NCI-H526 treated with DMSO at 0.1 percent for 48 hours (cell line): ENCODE data around the gene CSNK2A2.

Experiments used
- DNase-seq: peaks from one replicate; lab custom pipeline; 2025; lab: John Stamatoyannopoulos, UW

Gene CSNK2A2

GRCh38 chr16:58138852-58139251, 59.1 kb downstream of the CSNK2A2 start:
- no peak for DNase-seq

- no peak for DNase-seq
Measured at GRCh38 chr16:58137581-58137980, 60.3 kb downstream of the CSNK2A2 start.

DNA sequence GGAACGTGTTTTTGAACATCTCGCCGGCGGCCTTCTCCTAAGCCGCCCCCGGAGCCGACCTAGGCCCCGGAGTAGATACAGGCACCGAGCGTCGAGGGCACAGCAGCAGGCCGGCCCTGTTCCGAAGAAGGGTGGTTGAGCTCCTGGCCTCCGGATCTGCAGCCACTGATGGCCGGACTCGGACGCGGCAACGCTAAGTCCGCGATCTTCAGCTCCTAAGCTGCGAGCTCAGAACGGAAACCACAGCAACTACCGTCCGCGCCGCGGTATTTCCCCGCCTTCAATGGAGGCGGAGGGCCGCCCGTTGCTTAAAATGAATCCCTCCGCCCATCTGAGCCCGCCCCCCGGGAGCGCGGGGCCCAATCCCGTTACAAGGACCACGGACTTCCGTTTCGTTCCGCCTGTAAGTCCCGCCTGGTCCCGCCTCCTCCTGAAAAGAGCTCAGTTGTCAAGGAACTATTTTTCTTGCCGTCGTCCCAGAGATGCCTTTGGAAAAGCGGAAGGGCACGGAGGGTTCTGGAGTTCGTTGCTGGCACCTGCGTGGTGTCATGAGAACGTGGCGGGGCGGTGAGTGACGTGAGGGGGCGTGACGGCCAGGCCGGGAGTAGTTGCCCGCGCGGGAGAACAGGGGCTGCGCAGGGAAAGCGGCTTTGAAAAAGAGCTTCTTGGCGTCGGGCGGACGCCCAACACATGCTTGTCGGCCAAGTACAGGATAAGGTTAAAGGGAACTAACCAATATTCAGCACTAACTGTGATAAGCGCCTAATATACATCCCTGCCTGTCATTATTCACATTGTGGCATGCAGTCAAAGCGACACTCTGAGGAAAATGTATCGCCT, 68.6 kb downstream of the CSNK2A2 start, which contains the start of gene CFAP20:
Gene CFAP20 (minus strand): TSS at position 285 of the 840 bp plus-strand sequence. CDS start 266 bp downstream, at position 19.
- DNase-seq = peak; percentile 97

GRCh38 chr16:58128711-58129096, 69.2 kb downstream of the CSNK2A2 start:
- DNase-seq = no peak

DNA sequence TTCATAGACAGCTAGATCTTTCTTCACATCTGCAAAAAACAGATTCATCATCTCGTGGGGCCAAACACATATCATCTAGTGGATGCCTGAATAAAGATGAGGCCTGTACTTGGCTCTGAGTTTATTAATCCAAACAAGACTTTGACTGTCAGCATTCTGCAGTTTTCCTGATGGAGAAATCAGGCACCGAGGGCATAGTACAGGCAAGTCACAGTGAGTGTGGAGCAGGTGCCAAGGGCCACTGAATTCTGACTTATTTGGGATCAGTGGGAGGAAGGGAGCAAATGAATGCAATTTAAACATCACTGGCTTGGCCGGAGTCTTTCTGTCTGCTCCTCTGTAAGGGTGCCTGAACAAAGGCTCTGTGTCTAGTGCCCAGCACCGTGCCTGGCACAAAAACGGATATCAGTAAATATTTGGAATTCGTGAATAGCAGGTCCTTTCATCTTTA, 69.7 kb downstream of the CSNK2A2 start:
- no peak for DNase-seq

DNA sequence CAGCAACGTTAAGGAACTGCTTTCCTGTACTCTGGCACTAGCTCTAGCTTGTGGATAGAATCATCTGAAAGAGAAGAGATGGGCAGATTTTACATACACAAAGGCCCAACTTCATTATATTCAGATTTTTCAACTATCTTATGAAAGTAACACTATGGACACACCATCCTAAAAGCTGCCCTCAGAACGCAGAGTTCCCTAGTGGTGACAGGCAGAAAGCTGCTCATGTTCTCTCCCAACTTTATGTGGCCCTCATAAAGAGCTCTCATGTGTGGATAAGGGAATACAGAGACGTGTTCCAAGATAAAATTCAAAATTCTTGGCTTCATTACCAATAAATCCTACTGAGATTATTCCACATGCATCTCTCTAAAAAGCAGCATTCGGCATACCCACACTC, 70.3 kb downstream of the CSNK2A2 start:
- no peak for DNase-seq

- DNase-seq = peak; percentile 3
Measured at GRCh38 chr16:58127033-58127556, 70.8 kb downstream of the CSNK2A2 start.

DNA sequence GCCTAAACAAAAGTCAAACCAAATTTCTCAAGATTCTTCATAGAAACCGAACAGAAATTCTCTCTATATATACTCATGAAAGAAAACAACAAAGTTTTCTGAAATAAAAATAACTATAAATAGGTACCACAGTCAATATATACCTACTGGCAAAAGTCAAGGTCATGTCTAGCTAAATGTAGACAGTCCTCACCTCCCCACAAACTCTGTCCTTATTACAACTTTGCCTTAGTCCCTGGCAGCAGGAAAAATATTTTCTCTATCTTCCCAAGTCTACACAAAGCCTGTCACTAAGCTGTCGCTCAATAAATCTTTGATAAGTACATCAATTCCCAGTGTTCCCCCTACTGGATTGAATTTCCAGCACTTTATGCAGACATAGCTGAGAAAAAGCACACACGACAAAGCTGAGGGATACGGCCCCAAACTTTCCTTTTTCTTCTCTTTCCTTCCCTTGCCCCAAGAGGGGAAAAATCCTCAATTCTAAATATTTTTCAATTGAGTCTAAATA, 71.4 kb downstream of the CSNK2A2 start:
- no peak for DNase-seq

GRCh38 chr16:58125781-58126335, 72.0 kb downstream of the CSNK2A2 start:
- DNase-seq = peak; percentile 17

GRCh38 chr16:58125041-58125440, 72.9 kb downstream of the CSNK2A2 start:
- DNase-seq = no peak

DNA sequence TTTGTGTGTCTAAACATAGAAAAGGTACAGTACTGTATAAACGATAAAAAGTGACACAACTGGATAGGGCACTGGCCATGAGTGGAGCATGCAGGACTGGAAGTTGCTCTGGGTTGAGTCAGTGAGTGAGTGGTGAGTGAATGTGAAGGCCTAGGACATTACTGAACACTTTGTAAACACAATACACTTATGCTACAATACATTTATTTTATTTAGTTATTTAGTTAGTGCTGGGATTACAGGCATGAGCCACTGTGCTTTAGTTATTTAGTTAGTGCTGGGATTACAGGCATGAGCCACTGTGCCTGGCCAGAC, 73.3 kb downstream of the CSNK2A2 start:
- DNase-seq = no peak

DNA sequence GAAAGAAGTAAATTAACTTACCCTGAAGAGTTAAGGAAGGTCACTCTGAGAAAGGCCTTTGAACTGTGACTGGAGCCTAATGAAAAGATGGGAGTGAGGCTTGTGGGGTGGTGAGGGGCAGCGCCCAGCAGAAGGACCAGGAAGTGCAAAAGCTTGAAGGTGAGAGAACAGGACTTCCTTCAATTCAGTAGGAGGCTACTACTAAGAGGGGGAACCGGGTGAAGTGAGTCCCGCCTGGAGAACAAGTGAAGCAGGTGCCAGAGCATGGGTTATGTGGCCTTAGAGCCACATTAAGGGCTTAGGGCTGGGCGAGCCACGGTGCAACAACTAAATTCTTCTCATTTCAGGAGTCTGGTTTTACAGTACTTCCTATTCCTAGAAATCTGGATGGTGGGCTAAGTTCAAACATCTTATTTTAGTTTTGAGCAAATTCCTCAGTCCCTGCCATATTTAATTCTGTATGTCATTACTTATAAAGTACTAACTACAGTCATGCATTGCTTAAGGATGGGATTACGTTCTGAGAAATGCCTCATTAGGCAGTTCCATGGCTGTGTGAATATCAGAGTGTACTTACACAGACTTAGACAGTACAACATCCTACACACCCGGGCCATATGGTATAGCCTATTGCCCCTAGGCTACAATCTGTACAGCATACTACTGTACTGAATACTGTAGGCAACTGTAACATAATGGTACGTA, 73.9 kb downstream of the CSNK2A2 start:
- DNase-seq = no peak

- no peak for DNase-seq
Measured at GRCh38 chr16:58121132-58121531, 76.8 kb downstream of the CSNK2A2 start.

- DNase-seq = no peak
Measured at GRCh38 chr16:58120234-58120633, 77.7 kb downstream of the CSNK2A2 start.

DNA sequence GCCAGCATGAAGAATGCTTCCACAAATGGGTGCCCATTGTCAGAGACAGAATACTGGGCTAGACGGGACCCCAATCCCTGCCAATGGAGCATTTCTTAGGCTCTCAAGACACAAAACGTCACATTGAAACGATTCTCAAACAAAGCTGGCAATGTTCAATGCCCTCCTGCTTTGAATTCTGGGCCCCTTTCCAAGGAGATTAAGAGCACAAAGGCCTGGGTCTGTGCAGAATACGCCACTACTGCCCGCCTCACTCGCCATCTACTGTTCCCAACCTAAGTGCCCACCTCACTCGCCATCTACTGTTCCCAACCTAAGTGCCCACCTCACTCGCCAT, 78.4 kb downstream of the CSNK2A2 start:
- no peak for DNase-seq

GRCh38 chr16:58118801-58119508, 79.0 kb downstream of the CSNK2A2 start:
- DNase-seq = no peak

DNA sequence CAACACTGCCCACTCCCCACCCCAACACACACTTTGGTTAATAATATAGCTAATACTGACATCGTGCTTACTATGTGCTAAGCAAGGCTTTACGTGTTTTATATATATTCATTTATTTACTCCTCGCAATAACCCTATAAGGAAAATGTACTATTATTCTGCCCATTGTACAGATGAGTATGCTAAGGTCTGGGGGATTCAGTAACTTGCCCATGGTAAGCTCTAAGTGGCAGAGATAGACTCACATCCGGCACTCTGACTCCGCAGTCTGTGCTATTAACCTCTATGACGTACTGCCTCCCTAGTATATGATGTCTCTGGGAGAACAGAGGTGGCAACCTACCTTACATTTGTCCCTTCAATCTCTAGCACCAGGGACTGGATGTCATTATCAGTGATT, 81.4 kb downstream of the CSNK2A2 start:
- DNase-seq = no peak

- DNase-seq = no peak
Measured at GRCh38 chr16:58116081-58116480, 81.8 kb downstream of the CSNK2A2 start.

DNA sequence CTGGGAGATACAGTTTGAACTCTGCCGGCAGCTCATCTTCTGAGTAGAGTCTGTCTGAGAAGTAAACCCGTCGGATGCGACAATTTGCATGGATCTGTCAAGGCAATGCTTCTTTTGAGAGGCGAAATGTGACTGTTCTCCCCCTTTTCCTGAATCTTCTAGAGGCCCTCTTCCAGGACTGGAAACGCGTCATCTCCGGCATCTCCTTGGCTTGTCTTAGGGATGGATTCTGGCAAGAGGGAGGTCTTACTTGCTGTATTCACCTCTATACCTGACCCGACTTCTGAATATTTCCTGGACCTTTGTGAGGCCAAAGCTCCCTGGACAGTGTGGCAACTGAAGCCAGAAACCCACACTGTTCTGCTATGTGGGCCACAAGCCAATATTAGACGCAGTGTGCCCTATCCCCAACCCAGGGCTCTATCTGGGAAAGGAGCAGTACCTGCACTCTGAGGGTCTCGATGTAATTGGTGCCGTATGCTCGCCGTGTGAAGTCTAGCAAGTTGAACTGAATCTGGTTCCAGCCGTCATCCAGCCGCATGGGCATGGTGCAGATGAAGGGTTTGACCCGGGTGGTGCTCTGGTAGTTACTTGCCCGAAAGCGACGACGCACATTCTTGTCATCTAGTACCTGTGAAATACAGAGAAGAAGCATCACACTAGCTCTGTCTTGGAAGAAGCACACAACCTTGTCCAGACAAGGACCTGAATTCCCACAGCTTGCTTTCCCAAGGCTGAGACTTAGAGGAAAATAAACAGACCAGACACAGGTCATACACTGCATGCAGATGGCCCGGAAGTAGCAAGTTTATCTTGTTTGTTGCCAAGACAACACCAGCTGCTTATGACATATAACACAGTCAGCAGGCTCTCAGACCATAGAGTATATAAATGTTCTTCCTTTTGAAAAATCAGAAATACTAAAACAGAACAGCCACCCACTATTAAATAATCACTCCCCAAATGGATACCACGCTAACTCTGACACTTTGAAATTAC, 82.8 kb downstream of the CSNK2A2 start:
- no peak for DNase-seq

GRCh38 chr16:58111302-58111627, 86.6 kb downstream of the CSNK2A2 start:
- DNase-seq = no peak
